HG03354 (cell line): Measurements from ENCODE around the gene THAP8.

Experiments used
- ATAC-seq: cut with Tn5 transposase; IDR thresholded peaks from one replicate; pipeline ENCODE4 v1.9.1; 2021; ENCODE audit warnings: mild to moderate bottlenecking; ENCODE audit not compliant: unreplicated experiment, poor library complexity, severe bottlenecking

The THAP8 gene

GRCh38 chr19:36003284-36003683 lies 50.8 kb downstream of the THAP8 start:
- no peak for ATAC-seq

GRCh38 chr19:36001605-36002004 lies 52.5 kb downstream of the THAP8 start:
- ATAC-seq, result no peak

DNA sequence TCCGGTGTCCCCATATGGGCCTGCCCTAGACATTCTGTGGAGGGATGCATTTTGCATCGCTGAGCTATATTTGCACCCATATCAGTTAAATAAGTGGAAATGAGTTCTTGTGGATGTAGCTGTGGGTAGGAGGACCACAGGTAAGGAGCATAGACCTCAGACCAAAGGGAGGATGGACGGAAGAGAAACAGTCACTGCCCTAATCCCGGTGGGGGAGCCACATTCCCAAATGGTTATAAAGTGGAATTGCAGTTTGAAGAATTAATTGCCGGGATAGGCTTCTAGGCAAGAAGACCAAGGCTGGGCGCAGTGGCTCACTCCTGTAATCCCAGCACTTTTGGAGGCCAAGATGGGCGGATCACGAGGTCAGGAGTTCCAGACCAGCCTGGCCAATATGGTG lies 57.3 kb downstream of the THAP8 start:
- no peak for ATAC-seq

DNA sequence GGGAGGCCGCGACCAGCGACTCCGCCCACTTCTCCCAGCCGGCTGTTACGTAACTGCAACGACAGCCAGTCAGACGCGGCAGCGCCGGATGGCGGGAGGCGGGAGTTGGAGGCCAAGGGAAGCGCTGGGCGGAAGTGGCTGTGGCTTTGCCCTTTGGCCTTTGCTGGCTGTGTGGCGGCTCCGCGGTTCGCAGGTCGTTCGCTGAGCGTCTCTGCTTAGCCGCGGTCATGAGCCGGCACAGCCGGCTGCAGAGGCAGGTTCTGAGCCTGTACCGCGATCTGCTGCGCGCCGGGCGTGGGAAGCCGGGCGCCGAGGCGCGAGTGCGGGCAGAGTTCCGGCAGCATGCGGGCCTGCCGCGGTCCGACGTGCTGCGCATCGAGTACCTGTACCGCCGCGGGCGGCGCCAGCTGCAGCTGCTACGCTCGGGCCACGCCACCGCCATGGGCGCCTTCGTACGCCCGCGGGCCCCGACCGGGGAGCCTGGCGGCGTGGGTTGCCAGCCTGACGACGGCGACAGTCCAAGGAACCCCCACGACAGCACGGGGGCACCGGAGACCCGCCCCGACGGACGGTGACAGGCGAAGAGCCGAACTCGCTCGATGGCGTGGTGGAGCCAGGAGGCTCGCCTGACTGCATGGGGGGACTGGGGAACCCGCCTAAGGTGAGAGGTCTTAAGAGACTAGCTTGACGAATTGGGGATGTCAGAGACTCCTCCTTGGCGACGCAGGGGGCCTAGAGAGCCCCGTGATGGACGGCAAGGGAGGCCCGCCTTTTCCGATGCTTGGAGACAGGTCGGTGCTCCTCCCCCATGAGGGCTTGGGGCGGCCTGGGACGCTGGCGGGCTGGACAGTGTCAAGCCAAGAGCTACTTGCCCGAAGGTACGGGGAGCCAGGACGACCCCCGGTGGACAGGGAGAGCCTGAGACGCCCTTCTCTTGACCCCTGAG lies 58.8 kb downstream of the THAP8 start, which contains the start of gene SDHAF1:
SDHAF1 (plus strand) TSS at position 141 of the 946 bp plus-strand sequence; CDS start at position 228, 87 bp downstream.
- ATAC-seq, result peak; percentile 91

- ATAC-seq, result no peak
Observed at GRCh38 chr19:35993923-35994598, 60.0 kb downstream of the THAP8 start.

DNA sequence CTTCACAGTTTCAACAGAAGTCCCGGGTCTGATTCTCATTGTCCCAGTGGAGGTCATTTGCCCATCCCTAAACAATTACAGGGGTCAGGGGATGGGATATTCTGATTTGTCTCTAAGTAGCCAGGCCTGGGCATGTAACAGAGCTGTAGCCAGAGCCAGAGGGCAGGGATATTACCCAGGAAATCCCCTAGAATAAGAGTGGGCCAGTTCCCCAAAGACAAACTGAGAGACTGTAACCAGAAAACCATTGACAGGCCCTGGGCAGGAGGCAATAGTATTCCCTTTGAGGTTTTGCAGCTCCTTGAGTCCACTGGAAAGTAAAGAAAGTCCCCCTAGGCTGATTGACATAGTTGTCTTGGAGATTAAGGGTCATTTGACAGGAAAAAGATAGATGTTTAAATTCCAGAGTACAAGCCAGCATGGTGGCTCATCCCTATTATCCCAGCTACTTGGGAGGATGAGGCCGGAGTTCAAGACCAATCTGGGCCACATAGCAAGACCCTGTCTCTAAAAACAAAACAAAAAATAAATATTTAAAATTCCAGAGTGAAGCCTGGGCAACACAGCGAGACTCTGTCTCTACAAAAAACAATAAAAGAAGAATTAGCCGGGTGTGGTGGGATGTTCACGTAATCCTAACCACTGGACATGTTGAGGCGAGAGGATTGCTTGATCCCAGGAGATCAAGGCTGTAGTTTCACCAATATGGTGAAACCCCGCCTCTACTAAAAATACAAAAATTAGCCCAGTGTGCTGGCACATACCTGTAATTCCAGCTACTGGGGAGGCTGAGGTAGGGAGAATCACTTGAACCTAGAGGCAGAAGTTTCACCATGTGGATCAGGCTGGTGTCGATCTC lies 60.9 kb downstream of the THAP8 start:
- ATAC-seq, result no peak

DNA sequence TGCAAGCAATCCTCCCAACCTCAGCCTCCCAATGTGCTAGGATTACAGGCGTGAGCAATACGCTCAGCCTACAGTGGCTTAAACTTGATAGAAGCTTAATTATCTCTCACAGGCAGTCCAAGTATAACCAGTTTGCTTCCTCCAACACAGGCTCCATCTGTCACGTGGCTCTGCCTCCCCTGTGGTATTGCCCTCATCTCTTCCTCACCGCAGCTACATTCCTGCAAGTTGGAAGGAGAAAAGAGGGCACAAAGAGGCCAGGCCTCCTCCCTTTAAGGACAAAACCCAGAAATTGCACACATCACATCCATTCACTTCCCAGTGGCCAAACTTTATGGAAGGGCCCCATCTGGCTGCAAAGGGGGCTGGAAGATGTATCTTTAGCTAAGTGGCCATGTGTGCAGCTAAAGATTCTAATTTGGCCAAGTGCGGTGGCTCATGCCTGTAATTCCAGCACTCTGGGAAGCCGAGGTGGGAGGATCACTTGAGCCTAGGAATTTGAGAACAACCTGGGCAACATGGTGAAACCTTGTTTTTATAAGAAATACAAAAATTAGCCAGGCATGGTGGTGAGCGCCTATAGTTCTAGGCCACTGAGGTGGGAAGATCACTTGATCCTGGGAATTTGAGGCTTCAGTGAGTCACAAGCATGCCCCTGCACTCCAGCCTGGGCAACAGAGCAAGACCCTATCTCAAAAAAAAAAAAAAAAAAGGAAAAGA lies 62.2 kb downstream of the THAP8 start:
- no peak for ATAC-seq

DNA sequence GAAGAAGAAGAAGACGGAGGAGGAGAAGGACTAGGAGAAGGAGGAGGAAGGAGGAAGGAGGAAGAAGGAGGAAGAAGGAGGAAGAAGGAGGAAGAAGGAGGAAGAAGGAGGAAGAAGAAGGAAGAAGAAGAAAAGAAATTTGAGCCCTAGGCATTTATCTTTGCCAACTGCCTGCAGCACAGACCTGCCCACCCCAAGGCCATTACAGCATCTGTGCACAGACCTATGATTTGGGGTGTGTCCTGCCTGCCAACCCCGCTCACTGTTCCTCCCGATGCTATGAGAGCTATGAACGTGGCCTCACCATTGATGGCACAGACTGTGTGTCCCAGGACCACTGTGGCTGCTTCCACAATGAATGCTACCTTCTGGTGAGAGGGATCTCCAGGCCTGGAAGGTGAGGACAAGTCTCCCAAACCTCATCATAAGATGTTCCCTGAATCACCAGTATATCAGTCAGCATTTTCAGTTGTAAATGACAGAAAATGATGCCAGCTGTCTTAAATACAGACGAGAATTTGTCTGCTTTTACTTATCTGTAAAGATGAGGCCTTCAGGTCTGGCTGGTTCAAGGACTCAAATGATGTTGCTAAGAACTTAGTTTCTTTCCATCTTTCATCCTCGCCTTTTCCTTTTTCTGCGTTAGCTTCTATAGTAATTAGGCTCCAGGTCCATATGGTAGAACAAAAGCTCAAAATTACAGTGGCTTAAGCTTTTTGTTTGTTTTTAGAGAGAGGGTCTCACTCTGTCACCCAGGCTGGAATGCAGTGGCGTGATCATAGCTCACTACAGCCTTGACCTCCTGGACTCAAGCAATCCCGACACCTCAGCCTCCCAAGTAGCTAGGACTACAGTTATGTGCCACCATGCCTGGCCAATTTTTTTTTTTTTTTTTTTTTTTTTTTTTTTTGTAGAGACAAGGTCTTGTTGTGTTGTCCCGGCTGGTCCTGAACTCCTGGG lies 63.0 kb downstream of the THAP8 start:
- no peak for ATAC-seq

GRCh38 chr19:35990156-35990555 lies 63.9 kb downstream of the THAP8 start:
- ATAC-seq, result no peak

DNA sequence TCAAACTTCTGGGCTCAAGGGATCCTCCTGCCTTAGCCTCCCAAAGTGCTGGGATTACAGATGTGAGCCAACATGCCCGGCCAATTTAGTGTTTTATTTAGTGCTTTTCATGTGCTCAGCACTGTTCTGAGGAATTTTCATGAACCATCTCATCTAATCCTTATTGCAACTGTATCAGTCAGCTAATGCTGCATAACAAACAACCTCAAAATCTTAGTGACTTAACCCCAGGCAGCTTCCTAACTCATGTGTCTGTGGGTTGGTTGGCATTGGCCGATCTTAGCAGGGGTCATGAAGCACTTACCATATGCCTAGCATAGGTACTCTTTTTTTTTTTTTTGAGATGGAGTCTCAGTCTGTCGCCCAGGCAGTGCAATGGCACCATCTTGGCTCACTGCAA lies 65.3 kb downstream of the THAP8 start:
- no peak for ATAC-seq

- no peak for ATAC-seq
Observed at GRCh38 chr19:35987571-35987896, 66.6 kb downstream of the THAP8 start.

- ATAC-seq, result no peak
Observed at GRCh38 chr19:35986664-35987570, 67.2 kb downstream of the THAP8 start.

- no peak for ATAC-seq
Observed at GRCh38 chr19:35986111-35986510, 68.0 kb downstream of the THAP8 start.
